ENCODE measurements around the gene ELP1. TPM values are rescaled to one million over a fixed set of nuclear protein-coding genes. Genes with fewer than 3 reads are reported as not detected.

The ELP1 gene
- polyA plus RNA-seq, 1 donor (not counting 4 experiments of a cell fraction or from before 2014, with no cell fraction given): 49.6 TPM

- Histone ChIP-seq H3K36me3 (ENCODE audit: control insufficient read depth in 2 of 2, extremely low read depth in 1 of 2, insufficient read depth in 2 of 2, low read length in 2 of 2) (peaks cover 7 to 12% of the 10 kb centered on the region in 2 experiments), H3K9me1 (ENCODE audit: control insufficient read depth, extremely low read depth, insufficient read depth, low read length) (no peaks in the 10 kb centered on the region), H3K79me2 (ENCODE audit: control insufficient read depth, insufficient read depth, low read length) (peaks cover 37% of the 10 kb centered on the region), H4K20me1 (ENCODE audit: control insufficient read depth, extremely low read depth, insufficient read depth, low read length) (no peaks in the 10 kb centered on the region), H3K9ac (ENCODE audit: control insufficient read depth, extremely low read depth, insufficient read depth, low read length) (peak overlapping the region; percentile 92), H3K27ac (ENCODE audit: control insufficient read depth, insufficient read depth, low read length) (peak overlapping the region; percentile 82), H3K4me3 (ENCODE audit: control insufficient read depth in 2 of 3, extremely low read depth in 1 of 3, insufficient read depth in 2 of 3, low read depth in 1 of 3, low read length in 3 of 3) (peak overlapping the region; percentile 64 to 98 (median 96)), H3K9me3 (ENCODE audit: control insufficient read depth, low read depth, low read length) (no peaks in the 10 kb centered on the region), H3K4me2 (ENCODE audit: control insufficient read depth, extremely low read depth, insufficient read depth, low read depth, low read length) (peak overlapping the region; percentile 80), H3K4me1 (ENCODE audit: control insufficient read depth, extremely low read depth, insufficient read depth, low read length) (peaks cover 14% of the 10 kb centered on the region), H2AFZ (ENCODE audit: control insufficient read depth, low read length) (peak overlapping the region; percentile 94), H3K27me3 (ENCODE audit: control insufficient read depth, extremely low read depth, insufficient read depth, low read length) (no peaks in the 10 kb centered on the region)
- TF ChIP-seq, protein P1, sequence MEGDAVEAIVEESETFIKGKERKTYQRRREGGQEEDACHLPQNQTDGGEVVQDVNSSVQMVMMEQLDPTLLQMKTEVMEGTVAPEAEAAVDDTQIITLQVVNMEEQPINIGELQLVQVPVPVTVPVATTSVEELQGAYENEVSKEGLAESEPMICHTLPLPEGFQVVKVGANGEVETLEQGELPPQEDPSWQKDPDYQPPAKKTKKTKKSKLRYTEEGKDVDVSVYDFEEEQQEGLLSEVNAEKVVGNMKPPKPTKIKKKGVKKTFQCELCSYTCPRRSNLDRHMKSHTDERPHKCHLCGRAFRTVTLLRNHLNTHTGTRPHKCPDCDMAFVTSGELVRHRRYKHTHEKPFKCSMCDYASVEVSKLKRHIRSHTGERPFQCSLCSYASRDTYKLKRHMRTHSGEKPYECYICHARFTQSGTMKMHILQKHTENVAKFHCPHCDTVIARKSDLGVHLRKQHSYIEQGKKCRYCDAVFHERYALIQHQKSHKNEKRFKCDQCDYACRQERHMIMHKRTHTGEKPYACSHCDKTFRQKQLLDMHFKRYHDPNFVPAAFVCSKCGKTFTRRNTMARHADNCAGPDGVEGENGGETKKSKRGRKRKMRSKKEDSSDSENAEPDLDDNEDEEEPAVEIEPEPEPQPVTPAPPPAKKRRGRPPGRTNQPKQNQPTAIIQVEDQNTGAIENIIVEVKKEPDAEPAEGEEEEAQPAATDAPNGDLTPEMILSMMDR (optimal IDR thresholded peaks at IDR 0.05 in 1 of 3, IDR thresholded peaks at IDR 0.05 in 1 of 3, conservative IDR thresholded peaks at IDR 0.05 in 1 of 3; ENCODE audit: extremely low read depth in 1 of 3, insufficient read depth in 2 of 3, low read length in 3 of 3): no peak
- TF ChIP-seq EZH2 (IDR thresholded peaks at IDR 0.05; ENCODE audit: low read length): no peak
- FAIRE-seq (no peak), DNase-seq (ENCODE audit: low read depth, low spot score) (no peak)
- dilution Hi-C loops (cut with MboI; ENCODE audit: extremely low pct_ligation_motif_present, low sequenced_read_pairs): no loop called here
Measured at GRCh38 chr9:108933231-108933717, 650 bp downstream of the ELP1 start.

DNA sequence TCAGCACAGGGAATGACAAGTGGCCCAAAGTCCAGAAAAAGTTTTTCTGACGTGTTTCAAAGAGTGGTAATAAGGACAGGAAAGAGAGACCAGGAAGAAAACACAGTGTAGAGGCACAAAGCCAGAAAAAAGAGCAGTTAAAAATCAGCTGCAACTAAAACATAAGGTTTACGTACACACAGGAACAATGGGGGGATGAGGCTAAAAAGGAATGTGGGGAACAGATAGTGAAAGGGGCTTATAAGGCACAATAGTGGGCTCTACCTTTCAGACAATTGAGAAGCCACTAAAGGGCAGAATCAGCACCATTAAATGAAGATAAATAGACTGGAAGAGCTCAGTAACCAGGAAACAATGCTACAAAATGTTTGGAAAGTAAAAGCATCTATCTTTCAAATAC lies 5.5 kb downstream of the ELP1 start:
- H3K9me3 ChIP-seq (ENCODE audit: control insufficient read depth, low read depth, low read length): no peaks in the 10 kb centered on the region
- no peak overlapping the region for H2AFZ ChIP-seq (ENCODE audit: control insufficient read depth, low read length)
- H3K27ac ChIP-seq (ENCODE audit: control insufficient read depth, insufficient read depth, low read length): no peak overlapping the region
- dilution Hi-C loops (cut with MboI; ENCODE audit: extremely low pct_ligation_motif_present, low sequenced_read_pairs): no loop called here
- peaks cover 8% of the 10 kb centered on the region for H3K4me1 ChIP-seq (ENCODE audit: control insufficient read depth, extremely low read depth, insufficient read depth, low read length)
- no peaks in the 10 kb centered on the region for H3K9me1 ChIP-seq (ENCODE audit: control insufficient read depth, extremely low read depth, insufficient read depth, low read length)
- peaks cover 23% of the 10 kb centered on the region for H3K79me2 ChIP-seq (ENCODE audit: control insufficient read depth, insufficient read depth, low read length)
- H3K4me3 ChIP-seq (ENCODE audit: control insufficient read depth in 2 of 3, extremely low read depth in 1 of 3, insufficient read depth in 2 of 3, low read depth in 1 of 3, low read length in 3 of 3): no peak overlapping the region
- DNase-seq (ENCODE audit: low read depth, low spot score) (no peak), FAIRE-seq (no peak)
- TF ChIP-seq EZH2 (IDR thresholded peaks at IDR 0.05; ENCODE audit: low read length): no peak
- TF ChIP-seq, protein P1 (optimal IDR thresholded peaks at IDR 0.05 in 1 of 3, IDR thresholded peaks at IDR 0.05 in 1 of 3, conservative IDR thresholded peaks at IDR 0.05 in 1 of 3; ENCODE audit: extremely low read depth in 1 of 3, insufficient read depth in 2 of 3, low read length in 3 of 3): no peak
- no peaks in the 10 kb centered on the region for H3K27me3 ChIP-seq (ENCODE audit: control insufficient read depth, extremely low read depth, insufficient read depth, low read length)
- H3K36me3 ChIP-seq (ENCODE audit: control insufficient read depth in 2 of 2, extremely low read depth in 1 of 2, insufficient read depth in 2 of 2, low read length in 2 of 2): peaks cover 7 to 25% of the 10 kb centered on the region in 2 experiments
- no peak overlapping the region for H3K4me2 ChIP-seq (ENCODE audit: control insufficient read depth, extremely low read depth, insufficient read depth, low read depth, low read length)
- H3K9ac ChIP-seq (ENCODE audit: control insufficient read depth, extremely low read depth, insufficient read depth, low read length): no peak overlapping the region
- no peaks in the 10 kb centered on the region for H4K20me1 ChIP-seq (ENCODE audit: control insufficient read depth, extremely low read depth, insufficient read depth, low read length)
